Activated T-helper 1 cell treated with Interleukin-2 at 50 U/mL for 16 hours (primary cell): ENCODE measurements around the gene ZMAT3.
"Not testable (repeated sequence)": the region's sequence is repeated elsewhere in the genome, so short reads cannot be mapped to it uniquely, and the experiment has no call there.

Source experiments
- DNase-seq: peaks from one replicate; pipeline ENCODE4 v3.0.0-alpha.2; 2020; ENCODE audit warnings: low read depth

The ZMAT3 gene

DNA sequence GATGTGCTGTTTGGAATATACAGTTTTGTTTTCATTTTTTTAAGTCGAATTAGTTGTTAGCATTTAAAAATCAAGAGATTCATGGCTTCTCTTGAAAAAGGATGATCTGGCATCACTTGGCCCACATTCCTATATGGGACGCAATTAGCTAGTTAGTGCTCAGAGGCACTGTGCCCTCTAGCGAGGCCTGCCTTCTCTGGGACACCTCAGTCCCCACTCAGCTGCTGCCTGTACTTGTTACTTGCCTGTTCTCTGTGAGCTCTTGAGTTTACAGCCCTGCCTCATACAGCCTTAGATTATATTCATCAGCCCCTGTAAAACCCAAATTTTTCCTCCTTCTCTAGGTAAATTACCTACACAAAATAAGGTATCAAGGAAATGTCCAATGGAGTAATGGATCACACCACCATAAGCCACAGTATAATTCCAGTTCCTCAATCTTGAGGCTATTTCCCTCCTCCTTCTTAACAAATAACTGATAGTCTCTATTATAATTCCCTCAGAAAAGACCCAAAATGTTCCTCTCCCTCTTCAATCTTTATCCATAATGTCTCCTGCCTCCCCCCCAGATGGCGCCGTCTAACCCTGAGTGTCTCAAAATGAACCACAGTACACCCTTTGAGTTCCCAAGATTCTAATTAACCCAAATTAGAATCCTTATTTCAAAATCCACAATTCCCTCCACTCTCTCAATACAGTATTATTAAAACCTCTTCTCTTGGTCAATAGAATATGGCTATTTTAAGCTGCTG lies 2.7 kb downstream of the ZMAT3 start:
- no peak for DNase-seq

DNA sequence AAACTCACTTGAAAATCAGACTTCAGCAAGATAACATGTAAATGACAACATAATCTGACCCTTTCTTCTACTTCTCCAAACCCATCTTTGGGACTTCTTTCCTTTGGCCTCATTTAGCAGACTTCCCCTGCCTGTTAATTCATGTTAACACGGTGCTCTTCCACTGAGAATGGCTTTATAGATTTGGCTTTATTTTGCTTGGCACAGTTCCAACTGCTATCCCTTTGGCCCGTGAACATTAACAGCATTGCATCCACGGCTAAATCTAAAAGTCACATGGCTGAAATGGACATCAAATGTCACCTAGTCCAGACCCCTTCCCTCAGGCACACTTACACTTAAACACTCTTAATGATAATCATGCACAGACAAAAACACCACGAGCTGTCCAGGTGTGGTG lies 3.8 kb downstream of the ZMAT3 start:
- no peak for DNase-seq

DNA sequence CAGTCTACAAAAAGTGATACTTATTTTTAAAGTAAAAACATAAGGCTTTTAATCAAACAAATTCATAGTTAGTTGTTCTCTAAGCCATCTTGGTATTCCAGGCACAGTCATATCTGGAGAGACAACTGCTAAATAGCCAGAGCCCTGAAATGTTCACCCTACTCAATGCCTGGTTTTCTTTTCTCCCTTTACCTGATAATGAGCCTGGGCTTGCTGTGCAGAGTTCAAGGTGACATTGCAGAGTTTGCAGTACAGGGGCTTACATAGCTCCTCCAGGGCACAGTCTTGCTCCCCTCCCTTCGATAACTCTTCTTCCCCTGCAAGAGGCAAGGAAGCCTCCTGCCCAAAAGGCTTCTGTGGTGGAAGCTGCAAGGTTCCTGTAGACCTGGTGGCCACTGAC lies 4.3 kb downstream of the ZMAT3 start:
- DNase-seq: no peak

DNA sequence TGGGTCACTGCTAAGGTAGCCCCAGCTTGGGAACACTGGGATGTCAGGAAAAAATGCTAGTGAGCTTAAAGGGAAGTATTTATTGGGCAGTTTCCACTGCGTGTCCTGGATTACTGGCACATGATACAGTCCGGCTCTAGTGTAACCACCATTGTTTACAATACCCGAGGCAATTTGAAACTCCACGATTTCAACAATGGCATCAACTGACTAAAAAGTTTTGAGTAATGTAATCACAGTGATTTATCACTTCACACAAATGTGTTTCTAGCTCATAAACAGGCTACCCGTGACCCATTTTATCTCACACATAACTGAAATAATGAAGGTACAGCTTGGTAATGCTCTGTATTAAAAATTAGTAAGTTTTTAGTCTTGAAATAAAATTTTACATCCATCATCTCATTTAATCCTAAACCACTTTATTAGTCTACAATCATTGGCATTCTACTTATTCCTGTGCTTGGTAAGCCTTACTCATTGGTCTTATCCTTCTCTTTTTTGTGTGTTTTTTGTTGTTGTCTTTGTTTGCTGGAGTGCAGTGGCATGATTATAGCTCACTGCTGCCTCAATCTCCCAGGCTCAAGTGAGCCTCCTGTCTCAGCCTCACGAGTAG lies 7.6 kb downstream of the ZMAT3 start:
- no peak for DNase-seq

DNA sequence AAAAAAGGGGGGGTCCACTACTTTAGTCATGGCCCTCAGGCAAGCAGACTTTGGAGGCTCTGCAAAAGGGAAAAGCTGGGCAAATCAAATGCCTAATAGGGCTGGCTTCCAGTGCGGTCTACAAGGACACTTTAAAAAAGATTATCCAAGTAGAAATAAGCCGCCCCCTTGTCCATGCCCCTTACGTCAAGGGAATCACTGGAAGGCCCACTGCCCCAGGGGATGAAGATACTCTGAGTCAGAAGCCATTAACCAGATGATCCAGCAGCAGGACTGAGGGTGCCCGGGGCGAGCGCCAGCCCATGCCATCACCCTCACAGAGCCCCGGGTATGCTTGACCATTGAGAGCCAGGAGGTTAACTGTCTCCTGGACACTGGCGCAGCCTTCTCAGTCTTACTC lies 15.3 kb downstream of the ZMAT3 start:
- DNase-seq: no peak

DNA sequence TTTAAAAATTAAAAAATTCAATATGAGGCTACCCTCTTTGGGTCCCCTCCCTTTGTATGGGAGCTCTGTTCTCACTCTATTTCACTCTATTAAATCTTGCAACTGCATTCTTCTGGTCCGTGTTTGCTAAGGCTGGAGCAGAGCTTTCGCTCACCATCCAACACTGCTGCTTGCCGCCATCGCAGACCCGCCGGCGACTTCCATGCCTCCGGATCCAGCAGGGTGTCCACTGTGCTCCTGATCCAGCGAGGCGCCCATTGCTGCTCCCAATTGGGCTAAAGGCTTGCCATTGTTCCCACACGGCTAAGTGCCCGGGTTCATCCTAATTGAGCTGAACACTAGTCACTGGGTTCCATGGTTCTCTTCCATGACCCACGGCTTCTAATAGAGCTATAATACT lies 17.0 kb downstream of the ZMAT3 start:
- not testable (repeated sequence) for DNase-seq

DNA sequence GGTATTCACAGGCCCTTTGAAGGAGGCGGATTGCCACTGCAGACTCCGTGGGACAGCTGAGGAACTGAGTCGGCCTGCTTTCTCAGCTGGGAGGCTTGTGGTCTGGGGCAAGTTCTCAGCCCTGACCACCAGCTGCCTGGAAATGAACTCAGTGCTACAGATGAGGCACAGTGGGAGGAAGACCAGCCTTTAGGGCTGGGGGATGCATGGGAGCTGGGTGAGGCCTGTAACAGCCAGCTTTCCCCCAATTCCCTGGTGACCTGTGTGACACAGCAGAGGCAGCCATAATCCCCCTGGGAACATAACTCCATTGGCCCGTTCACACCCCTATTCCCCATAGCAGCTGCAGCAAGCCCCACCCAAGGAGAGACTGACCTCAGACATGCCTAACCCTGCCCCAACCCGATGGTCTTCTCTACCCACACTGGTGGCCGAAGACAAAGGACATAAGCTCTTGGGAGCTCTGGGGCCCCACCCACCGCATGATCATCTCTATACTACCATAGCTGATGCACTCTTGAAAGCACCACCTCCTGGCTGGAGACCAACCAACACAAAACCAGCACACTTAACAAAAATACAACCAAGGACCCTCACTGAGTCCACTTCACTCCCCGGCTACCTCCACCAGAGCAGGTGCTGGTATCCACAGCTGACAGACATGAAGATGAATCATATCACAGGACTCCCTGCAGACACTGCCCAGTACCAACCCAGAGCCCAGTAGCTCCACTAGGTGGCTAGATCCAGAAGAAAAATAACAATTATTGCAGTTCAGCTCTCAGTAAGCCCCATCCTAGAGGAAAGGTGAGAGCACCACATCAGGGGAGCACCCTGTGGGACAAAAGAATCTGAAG lies 24.9 kb downstream of the ZMAT3 start:
- no peak for DNase-seq

DNA sequence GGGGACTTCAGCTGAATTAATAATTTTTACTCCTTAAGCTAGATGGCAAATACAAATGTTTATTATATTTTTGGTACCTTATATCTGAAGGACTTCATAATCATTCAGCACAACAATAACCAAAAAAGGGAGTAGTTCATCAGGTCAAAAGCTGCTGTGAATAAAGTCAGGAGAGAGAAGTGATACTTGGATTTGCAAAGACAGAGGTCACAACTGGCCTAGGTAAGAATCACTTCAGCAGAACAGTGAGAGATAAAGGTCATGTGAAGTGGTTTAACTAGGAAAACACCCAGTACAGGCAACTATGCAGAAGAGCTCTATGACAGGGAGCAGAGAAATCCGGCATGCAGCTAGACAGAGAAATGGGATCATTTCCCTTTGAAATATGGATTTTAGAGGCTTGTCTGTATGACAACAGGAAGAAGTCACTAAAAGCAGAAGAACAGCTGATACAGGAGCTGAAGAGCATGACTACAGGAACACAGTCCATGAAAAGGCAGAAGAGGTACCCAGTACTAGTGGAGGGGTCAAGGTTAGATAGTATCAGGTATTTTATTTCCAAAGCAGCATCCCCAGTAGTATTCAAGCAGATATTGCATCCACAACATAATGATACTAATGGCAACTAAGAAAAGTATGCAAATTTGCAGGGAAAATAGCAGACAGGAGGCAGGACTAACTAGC lies 25.7 kb downstream of the ZMAT3 start:
- DNase-seq: no peak

DNA sequence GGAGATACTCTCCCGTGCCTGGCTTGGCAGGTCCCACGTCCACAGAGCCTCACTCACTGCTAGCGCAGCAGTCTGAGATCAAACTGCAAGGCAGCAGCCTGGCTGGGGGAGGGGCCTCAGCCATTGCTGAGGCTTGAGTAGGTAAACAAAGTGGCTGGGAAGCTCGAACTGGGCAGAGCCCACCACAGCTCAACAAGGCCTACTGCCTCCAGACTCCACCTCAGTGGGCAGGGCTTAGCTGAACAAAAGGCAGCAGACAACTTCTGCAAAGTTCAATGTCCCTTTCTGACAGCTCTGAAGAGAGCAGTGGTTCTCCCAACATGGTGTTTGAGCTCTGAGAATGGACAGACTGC lies 32.7 kb downstream of the ZMAT3 start:
- DNase-seq: not testable (repeated sequence)

DNA sequence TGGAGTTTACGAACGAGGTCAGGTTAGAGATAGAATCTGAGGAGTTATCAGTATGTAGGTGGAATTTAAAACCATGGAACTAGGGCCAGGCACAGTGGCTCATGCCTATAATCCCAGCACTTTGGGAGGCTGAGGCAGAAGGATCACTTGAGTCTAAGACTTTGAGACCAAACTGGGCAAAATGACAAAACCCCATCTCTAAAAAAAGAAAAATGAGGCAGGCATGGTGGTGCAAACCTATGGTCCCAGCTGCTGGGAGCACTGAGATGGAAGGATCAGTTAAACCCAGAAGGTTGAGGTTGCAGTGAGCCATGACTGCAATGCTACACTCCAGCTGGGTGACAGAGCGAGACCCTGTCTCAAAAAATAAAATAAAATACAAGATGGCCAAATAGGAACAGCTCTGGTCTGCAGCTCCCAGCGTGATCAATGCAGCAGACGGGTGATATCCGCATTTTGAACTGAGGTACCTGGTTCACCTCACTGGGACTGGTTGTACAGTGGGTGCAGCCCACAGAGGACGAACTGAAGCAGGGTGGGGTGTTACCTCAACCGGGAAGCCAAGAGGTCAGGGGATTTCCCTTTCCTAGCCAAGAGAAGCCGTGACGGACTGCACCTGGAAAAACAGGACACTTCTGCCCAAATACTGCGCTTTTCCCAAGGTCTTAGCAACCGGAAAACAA lies 33.3 kb downstream of the ZMAT3 start:
- DNase-seq: no peak

DNA sequence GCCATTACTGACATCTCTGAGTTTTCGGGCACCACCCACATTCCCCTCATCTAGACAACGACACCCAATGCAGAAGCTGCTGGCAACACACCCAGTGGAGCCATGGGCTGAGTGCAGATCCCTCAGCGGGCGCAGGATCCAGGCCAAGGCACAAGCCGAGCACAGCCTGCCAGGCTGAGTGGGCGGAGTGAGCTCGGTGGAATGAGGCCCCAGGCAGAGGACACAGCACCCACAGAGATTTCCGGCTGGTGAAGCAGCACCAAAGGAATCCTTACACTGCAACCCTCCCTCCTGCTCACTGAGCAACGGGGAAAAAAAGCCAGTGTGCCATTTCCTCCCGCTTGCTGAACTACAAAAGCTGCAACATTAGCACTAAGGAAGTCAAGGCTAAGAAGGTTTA lies 34.3 kb downstream of the ZMAT3 start:
- DNase-seq: peak; percentile 46

DNA sequence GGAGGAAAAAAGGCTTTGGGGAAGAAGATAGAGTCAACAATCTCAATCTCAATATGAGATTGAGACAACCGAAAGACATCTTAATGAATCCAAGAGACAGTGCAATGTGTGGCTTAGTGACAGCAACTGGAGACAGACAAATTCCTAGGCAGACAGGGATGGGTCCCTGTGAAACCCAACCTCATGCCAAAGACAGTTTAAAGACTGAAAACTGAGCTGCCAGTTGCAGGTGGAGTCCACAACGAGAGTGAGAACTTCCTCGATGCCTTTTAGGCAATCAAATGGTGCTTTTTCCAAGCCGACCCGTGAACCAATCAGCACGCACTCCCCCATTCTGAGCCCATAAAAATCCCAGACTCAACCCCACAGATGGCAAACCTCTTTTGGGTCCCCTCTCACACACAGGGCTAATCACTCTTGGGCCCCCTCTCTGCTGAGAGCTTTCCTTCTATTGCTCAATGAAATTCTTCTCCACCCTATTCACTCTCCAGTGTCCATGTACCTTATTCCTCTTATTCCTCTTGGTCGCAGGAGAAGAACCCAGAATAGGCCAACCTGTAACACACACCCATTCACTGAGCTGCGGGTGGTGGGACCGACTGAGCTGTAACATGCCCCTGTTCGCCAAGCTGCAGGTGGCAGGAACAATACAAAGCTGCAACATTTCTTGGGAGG lies 34.8 kb downstream of the ZMAT3 start:
- no peak for DNase-seq

DNA sequence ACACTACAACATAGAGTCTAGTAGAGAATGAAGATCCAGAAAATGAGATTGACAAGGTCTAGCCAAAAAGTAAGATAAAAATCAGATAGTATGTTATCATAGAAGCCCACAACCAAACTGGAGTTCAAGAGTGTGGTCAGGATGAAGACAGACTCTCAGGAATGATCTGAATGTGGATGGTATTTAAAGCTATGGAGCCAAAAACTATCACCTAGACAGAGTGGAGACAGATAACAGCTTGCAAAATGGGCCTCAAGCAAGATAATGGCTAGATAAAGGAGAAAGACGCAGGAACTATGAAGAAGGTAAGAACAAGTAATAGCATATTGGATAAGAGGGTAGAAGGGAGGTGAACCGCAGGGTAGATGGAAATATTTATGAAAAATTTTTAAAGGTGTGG lies 35.4 kb downstream of the ZMAT3 start:
- DNase-seq: no peak

DNA sequence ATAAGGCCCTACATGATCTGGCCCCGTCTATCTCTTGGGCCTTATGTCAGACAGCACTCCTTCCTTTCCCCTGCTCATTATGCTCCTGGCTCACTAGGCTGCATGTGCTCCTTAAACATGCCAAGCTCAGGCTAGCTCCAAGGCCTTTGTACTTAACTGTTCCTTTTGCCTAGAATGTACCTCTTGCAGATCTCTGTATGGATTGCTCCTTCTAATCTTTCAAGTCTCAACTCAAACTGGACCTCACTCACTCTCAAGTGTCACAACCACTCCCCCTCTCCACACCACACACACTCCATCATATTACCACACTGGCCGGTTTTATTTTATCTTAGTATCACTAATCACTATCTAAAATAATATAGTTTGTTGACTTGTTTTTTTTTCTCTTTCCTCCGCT lies 36.4 kb downstream of the ZMAT3 start:
- DNase-seq: no peak

DNA sequence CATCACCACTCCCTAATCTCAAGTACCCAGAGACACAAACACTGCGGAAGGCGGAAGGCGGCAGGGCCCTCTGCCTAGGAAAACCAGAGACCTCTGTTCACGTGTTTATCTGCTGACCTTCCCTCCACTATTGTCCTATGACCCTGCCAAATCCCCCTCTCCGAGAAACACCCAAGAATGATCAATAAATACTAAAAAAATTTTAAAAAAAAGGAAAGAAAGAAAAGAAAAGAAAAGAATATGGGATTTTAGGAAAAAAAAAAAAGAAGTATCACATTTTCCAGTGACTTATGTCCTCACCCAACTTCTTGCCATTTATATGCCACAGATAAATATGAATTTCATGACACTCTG lies 38.3 kb downstream of the ZMAT3 start:
- not testable (repeated sequence) for DNase-seq

DNA sequence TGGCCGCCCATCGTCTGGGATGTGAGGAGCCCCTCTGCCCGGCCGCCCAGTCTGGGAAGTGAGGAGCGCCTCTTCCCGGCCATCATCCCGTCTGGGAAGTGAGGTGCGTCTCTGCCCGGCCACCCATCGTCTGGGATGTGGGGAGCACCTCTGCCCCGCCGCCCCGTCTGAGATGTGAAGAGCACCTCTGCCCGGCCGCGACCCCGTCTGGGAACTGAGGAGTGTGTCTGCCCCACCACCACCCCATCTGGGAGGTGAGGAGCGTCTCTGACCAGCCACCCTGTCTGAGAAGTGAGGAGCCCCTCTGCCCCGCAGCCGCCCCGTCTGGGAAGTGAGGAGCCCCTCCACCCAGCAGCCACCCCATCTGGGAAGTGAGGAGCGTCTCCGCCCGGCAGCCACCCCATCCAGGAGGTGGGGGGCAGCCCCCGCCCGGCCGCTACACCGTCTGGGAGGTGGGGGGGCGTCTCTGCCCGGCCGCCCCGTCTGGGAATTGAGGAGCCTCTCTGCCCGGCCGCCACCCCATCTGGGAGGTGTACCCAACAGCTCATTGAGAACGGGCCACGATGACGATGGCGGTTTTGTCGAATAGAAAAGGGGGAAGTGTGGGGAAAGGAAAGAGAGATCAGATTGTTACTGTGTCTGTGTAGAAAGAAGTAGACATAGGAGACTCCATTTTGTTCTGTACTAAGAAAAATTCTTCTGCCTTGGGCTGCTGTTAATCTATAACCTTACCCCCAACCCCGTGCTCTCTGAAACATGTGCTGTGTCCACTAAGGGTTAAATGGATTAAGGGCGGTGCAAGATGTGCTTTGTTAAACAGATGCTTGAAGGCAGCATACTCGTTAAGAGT lies 38.9 kb downstream of the ZMAT3 start:
- not testable (repeated sequence) for DNase-seq

DNA sequence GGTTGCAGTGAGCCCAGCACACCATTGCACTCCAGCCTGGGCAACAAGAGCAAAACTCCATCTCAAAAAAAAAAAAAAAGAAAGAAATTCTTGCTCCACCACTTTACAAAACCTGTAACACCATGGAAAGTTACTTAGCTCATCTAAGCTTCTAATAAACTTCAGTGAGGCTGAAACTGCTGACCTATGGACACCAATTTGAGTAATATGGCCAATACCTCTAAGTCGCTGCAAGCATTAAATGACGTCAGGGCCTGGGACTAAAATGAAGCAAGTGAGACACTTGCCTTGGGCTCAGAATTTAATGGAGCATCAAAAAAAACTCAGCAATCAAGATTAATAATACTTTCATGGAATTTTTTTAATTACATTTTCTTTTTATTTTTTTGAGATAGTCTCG lies 42.5 kb downstream of the ZMAT3 start:
- no peak for DNase-seq

DNA sequence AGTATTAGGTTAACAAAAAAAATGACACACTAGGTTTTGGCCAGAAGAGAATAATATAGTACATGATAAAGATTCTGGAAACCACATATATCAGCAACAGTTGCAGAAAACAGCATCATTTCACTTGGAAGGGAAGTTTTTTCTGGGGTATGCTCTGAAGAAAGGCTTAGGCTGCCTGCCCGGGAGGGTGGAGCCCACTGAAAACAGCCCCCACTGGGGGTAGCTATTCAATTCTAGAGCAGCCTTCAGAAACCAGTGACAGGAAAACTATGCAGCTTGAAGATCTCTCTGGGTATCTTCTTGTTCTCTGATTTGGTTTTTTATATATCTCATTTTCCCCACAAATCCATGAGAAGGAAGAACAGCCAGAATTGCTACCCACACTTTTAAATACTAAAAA lies 43.2 kb downstream of the ZMAT3 start:
- no peak for DNase-seq

DNA sequence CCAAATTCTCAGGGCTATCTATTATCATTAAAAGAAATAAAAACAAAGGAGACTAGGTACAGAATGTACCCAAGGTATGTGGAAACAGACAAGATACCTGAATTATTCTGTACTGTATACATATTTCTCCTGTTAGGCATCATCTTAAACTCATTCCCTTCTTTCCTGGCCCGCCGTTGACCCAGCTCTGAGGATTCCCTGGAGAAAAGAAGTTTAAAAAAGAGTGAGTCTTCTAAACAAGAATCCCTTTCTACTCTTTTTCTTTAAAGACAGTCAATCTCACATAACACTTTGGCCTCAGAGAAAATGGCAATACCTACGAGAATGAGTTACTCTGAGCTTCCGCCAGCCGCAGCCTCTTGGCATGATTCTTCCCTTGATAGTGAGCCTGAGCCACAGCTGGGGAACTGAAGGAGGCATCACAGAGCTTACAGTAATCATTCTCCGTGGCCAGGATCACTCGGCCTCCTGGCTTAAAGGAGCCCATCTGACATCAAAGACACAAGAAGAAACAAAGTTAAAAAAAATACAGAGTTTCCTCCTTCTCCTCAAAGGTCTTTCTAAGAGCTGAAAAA lies 44.2 kb downstream of the ZMAT3 start:
- DNase-seq: no peak

DNA sequence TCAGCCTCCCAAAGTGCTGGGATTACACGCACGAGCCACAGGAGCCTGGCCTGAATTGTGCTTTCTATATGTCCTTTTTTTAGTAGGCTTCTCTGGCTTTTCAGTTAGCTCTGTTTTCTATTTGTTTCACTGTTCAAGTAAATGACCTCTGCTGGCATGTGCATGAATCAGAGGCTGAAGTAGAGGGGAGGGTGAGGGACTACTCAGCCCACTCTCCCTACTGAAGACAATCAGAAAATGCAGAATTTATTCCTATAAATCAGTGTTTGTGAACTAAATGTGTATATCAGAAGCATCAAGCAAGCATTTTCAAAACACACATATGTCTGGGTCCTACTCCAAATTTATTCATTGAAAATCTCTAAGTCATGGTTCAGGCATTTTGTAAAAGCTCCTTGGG lies 45.0 kb downstream of the ZMAT3 start:
- no peak for DNase-seq
